ENCODE results near the gene ARSA.

DNA sequence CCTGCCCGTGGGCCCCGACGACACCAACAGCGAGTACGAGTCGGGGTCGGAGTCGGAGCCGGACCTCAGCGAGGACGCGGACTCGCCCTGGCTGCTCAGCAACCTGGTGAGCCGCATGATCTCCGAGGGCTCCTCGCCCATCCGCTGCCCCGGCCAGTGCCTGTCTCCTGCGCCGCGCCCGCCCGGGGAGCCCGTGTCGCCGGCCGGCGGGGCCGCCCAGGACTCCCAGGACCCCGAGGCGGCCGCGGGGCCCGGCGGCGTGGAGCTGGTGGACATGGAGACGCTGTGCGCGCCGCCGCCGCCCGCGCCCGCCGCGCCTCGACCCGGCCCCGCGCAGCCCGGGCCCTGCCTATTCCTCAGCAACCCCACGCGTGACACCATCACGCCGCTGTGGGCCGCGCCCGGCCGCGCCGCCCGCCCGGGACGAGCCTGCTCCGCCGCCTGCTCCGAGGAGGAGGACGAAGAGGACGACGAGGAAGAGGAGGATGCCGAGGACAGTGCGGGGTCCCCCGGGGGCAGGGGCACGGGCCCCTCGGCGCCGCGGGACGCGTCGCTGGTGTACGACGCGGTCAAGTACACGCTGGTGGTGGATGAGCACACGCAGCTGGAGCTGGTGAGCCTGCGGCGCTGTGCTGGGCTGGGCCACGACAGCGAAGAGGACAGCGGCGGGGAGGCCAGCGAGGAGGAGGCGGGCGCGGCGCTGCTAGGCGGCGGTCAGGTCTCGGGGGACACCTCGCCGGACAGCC lies 23.5 kb downstream of the ARSA start:
- TF ChIP-seq, protein P1, sequence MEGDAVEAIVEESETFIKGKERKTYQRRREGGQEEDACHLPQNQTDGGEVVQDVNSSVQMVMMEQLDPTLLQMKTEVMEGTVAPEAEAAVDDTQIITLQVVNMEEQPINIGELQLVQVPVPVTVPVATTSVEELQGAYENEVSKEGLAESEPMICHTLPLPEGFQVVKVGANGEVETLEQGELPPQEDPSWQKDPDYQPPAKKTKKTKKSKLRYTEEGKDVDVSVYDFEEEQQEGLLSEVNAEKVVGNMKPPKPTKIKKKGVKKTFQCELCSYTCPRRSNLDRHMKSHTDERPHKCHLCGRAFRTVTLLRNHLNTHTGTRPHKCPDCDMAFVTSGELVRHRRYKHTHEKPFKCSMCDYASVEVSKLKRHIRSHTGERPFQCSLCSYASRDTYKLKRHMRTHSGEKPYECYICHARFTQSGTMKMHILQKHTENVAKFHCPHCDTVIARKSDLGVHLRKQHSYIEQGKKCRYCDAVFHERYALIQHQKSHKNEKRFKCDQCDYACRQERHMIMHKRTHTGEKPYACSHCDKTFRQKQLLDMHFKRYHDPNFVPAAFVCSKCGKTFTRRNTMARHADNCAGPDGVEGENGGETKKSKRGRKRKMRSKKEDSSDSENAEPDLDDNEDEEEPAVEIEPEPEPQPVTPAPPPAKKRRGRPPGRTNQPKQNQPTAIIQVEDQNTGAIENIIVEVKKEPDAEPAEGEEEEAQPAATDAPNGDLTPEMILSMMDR (IDR thresholded peaks at IDR 0.05): no peak
- TF ChIP-seq POLR2A (IDR thresholded peaks at IDR 0.05): no peak

Measured in heart left ventricle (tissue), 13 donors.